Measurements from ENCODE around the gene WDR27.

Gene WDR27

DNA sequence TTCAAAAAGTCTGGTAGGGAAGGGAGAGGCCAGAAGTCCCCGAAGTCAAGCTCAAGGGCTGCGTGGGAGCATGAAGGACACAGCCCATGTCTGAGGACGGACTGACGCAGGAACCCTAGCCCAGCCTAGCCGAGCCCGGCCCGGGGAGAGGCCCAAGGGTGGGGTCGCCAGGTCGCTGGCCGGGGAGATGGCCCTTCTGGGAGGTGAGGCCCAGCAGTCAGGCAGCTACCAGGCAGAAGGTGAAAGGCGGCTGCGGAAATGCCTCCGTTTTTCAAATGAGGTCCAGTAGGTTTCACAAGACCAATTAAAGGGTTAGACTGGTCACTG is 44.6 kb downstream of the WDR27 start:
- DNase-seq (ENCODE audit: low spot score): no peak
- H3K36me3 ChIP-seq (replicated peaks in 1 of 2; ENCODE audit: control insufficient read depth in 2 of 2, insufficient read depth in 2 of 2, low read length in 2 of 2): peaks cover 42 to 90% of the 10 kb centered on the region in 2 donors
- H3K27ac ChIP-seq (replicated peaks; ENCODE audit: low read length): no peak overlapping the region

GRCh38 chr6:169656546-169657283 is 45.1 kb downstream of the WDR27 start:
- peaks cover 42 to 89% of the 10 kb centered on the region in 2 donors for H3K36me3 ChIP-seq (replicated peaks in 1 of 2; ENCODE audit: control insufficient read depth in 2 of 2, insufficient read depth in 2 of 2, low read length in 2 of 2)
- no peak overlapping the region for H3K14ac ChIP-seq (ENCODE audit: low read length)
- no peak overlapping the region for H2AK5ac ChIP-seq (ENCODE audit: low read depth, low read length)
- H2BK120ac ChIP-seq (ENCODE audit: low read depth, low read length): no peak overlapping the region
- H3K4me2 ChIP-seq (ENCODE audit: insufficient read depth, low read length, poor library complexity, severe bottlenecking): no peak overlapping the region
- no peak for DNase-seq (ENCODE audit: low spot score)
- H3K9me3 ChIP-seq (replicated peaks in 1 of 2; ENCODE audit: control insufficient read depth in 2 of 2, insufficient read depth in 1 of 2, low read depth in 1 of 2, low read length in 2 of 2): peaks cover 11 to 13% of the 10 kb centered on the region in 2 donors
- WGBS, 2 donors (ENCODE audit: extremely low coverage in 2 of 2, insufficient read length in 2 of 2, insufficient replicate concordance in 1 of 2): no CpG with 5 or more reads among the region's 23 CpGs
- H3K27ac ChIP-seq (replicated peaks; ENCODE audit: low read length): no peak overlapping the region
- H2BK5ac ChIP-seq (ENCODE audit: low read length): no peak overlapping the region
- no peak overlapping the region for H2BK12ac ChIP-seq (ENCODE audit: low read length)
- peaks cover 0 to 7% of the 10 kb centered on the region in 2 donors for H3K4me1 ChIP-seq (ENCODE audit: control insufficient read depth in 2 of 2, insufficient read depth in 1 of 2, low read depth in 1 of 2, low read length in 2 of 2)
- H3K18ac ChIP-seq (ENCODE audit: low read length): no peak overlapping the region
- H3K4me3 ChIP-seq (ENCODE audit: low read length in 2 of 2): no peak overlapping the region
- H4K8ac ChIP-seq (ENCODE audit: low read depth, low read length): no peak overlapping the region
- H2BK15ac ChIP-seq (ENCODE audit: low read length): no peak overlapping the region
- H3K27me3 ChIP-seq (ENCODE audit: control insufficient read depth in 3 of 3, insufficient read depth in 3 of 3, low read depth in 1 of 3, low read length in 3 of 3): no peaks in the 10 kb centered on the region
- no peak overlapping the region for H3K9ac ChIP-seq (ENCODE audit: low read depth, low read length, poor library complexity)
- no peak overlapping the region for H4K91ac ChIP-seq (ENCODE audit: low read depth, low read length, poor library complexity)
- no peak overlapping the region for H3K4ac ChIP-seq (ENCODE audit: low read length)
- H2AFZ ChIP-seq (ENCODE audit: low read length): no peak overlapping the region
- H3K79me1 ChIP-seq (ENCODE audit: low read depth, low read length): peaks cover 4% of the 10 kb centered on the region
- H3K23ac ChIP-seq (ENCODE audit: low read depth, low read length, poor library complexity): no peak overlapping the region

More for the DNA sequence above, 44.6 kb downstream of the WDR27 start:
- no peak overlapping the region for H3K4me2 ChIP-seq (ENCODE audit: insufficient read depth, low read length, poor library complexity, severe bottlenecking)
- H3K4ac ChIP-seq (ENCODE audit: low read length): no peak overlapping the region
- H4K8ac ChIP-seq (ENCODE audit: low read depth, low read length): no peak overlapping the region
- H3K23ac ChIP-seq (ENCODE audit: low read depth, low read length, poor library complexity): no peak overlapping the region
- no peaks in the 10 kb centered on the region for H3K27me3 ChIP-seq (ENCODE audit: control insufficient read depth in 3 of 3, insufficient read depth in 3 of 3, low read depth in 1 of 3, low read length in 3 of 3)
- H2BK12ac ChIP-seq (ENCODE audit: low read length): no peak overlapping the region
- H2BK5ac ChIP-seq (ENCODE audit: low read length): no peak overlapping the region
- no peak overlapping the region for H3K9ac ChIP-seq (ENCODE audit: low read depth, low read length, poor library complexity)
- no peak overlapping the region for H4K91ac ChIP-seq (ENCODE audit: low read depth, low read length, poor library complexity)
- H2AK5ac ChIP-seq (ENCODE audit: low read depth, low read length): no peak overlapping the region
- H2BK15ac ChIP-seq (ENCODE audit: low read length): no peak overlapping the region
- no peak overlapping the region for H2BK120ac ChIP-seq (ENCODE audit: low read depth, low read length)
- peaks cover 0 to 7% of the 10 kb centered on the region in 2 donors for H3K4me1 ChIP-seq (ENCODE audit: control insufficient read depth in 2 of 2, insufficient read depth in 1 of 2, low read depth in 1 of 2, low read length in 2 of 2)
- peaks cover 11 to 13% of the 10 kb centered on the region in 2 donors for H3K9me3 ChIP-seq (replicated peaks in 1 of 2; ENCODE audit: control insufficient read depth in 2 of 2, insufficient read depth in 1 of 2, low read depth in 1 of 2, low read length in 2 of 2)
- no peak overlapping the region for H3K14ac ChIP-seq (ENCODE audit: low read length)
- no peak overlapping the region for H3K18ac ChIP-seq (ENCODE audit: low read length)
- no CpG with 5 or more reads among the region's 13 CpGs for WGBS, 2 donors (ENCODE audit: extremely low coverage in 2 of 2, insufficient read length in 2 of 2, insufficient replicate concordance in 1 of 2)
- H3K4me3 ChIP-seq (ENCODE audit: low read length in 2 of 2): no peak overlapping the region
- peaks cover 4% of the 10 kb centered on the region for H3K79me1 ChIP-seq (ENCODE audit: low read depth, low read length)
- H2AFZ ChIP-seq (ENCODE audit: low read length): no peak overlapping the region

- H3K18ac ChIP-seq (ENCODE audit: low read length): peak overlapping the region; percentile 64
- peak overlapping the region in 1 of 2 donors; percentile 15 for H3K4me3 ChIP-seq (ENCODE audit: low read length in 2 of 2)
- H3K23ac ChIP-seq (ENCODE audit: low read depth, low read length, poor library complexity): peak overlapping the region; percentile 73
- no peak overlapping the region for H2BK120ac ChIP-seq (ENCODE audit: low read depth, low read length)
- H3K36me3 ChIP-seq (replicated peaks in 1 of 2; ENCODE audit: control insufficient read depth in 2 of 2, insufficient read depth in 2 of 2, low read length in 2 of 2): peaks cover 37 to 78% of the 10 kb centered on the region in 2 donors
- no peak overlapping the region for H2BK15ac ChIP-seq (ENCODE audit: low read length)
- no peak overlapping the region for H4K91ac ChIP-seq (ENCODE audit: low read depth, low read length, poor library complexity)
- H2AFZ ChIP-seq (ENCODE audit: low read length): no peak overlapping the region
- no peak overlapping the region for H3K4me2 ChIP-seq (ENCODE audit: insufficient read depth, low read length, poor library complexity, severe bottlenecking)
- no peak overlapping the region for H4K8ac ChIP-seq (ENCODE audit: low read depth, low read length)
- WGBS, 2 donors (ENCODE audit: extremely low coverage in 2 of 2, insufficient read length in 2 of 2, insufficient replicate concordance in 1 of 2): no CpG with 5 or more reads among the region's 46 CpGs
- DNase-seq (ENCODE audit: low spot score): no peak
- H3K9ac ChIP-seq (ENCODE audit: low read depth, low read length, poor library complexity): no peak overlapping the region
- no peaks in the 10 kb centered on the region for H3K27me3 ChIP-seq (ENCODE audit: control insufficient read depth in 3 of 3, insufficient read depth in 3 of 3, low read depth in 1 of 3, low read length in 3 of 3)
- H3K4ac ChIP-seq (ENCODE audit: low read length): no peak overlapping the region
- peaks cover 0 to 7% of the 10 kb centered on the region in 2 donors for H3K4me1 ChIP-seq (ENCODE audit: control insufficient read depth in 2 of 2, insufficient read depth in 1 of 2, low read depth in 1 of 2, low read length in 2 of 2)
- H2BK12ac ChIP-seq (ENCODE audit: low read length): no peak overlapping the region
- peak overlapping the region; percentile 18 for H2AK5ac ChIP-seq (ENCODE audit: low read depth, low read length)
- no peak overlapping the region for H3K14ac ChIP-seq (ENCODE audit: low read length)
- peaks cover 11 to 13% of the 10 kb centered on the region in 2 donors for H3K9me3 ChIP-seq (replicated peaks in 1 of 2; ENCODE audit: control insufficient read depth in 2 of 2, insufficient read depth in 1 of 2, low read depth in 1 of 2, low read length in 2 of 2)
- H3K27ac ChIP-seq (replicated peaks; ENCODE audit: low read length): no peak overlapping the region
- no peak overlapping the region for H2BK5ac ChIP-seq (ENCODE audit: low read length)
- peaks cover 2% of the 10 kb centered on the region for H3K79me1 ChIP-seq (ENCODE audit: low read depth, low read length)
These were observed 47.0 kb downstream of the WDR27 start for GRCh38 chr6:169654598-169655391.

- Histone ChIP-seq H2AFZ (ENCODE audit: low read length) (no peak overlapping the region), H3K4me3 (ENCODE audit: low read length in 2 of 2) (no peak overlapping the region), H4K8ac (ENCODE audit: low read depth, low read length) (no peak overlapping the region), H3K27me3 (ENCODE audit: control insufficient read depth in 3 of 3, insufficient read depth in 3 of 3, low read depth in 1 of 3, low read length in 3 of 3) (no peaks in the 10 kb centered on the region), H3K4me2 (ENCODE audit: insufficient read depth, low read length, poor library complexity, severe bottlenecking) (no peak overlapping the region), H3K9ac (ENCODE audit: low read depth, low read length, poor library complexity) (no peak overlapping the region), H2BK5ac (ENCODE audit: low read length) (no peak overlapping the region), H3K36me3 (replicated peaks in 1 of 2; ENCODE audit: control insufficient read depth in 2 of 2, insufficient read depth in 2 of 2, low read length in 2 of 2) (peaks cover 28 to 69% of the 10 kb centered on the region in 2 donors), H3K79me1 (ENCODE audit: low read depth, low read length) (no peaks in the 10 kb centered on the region), H2BK120ac (ENCODE audit: low read depth, low read length) (no peak overlapping the region), H2BK12ac (ENCODE audit: low read length) (no peak overlapping the region), H3K18ac (ENCODE audit: low read length) (no peak overlapping the region), H3K4ac (ENCODE audit: low read length) (no peak overlapping the region), H3K23ac (ENCODE audit: low read depth, low read length, poor library complexity) (no peak overlapping the region), H2BK15ac (ENCODE audit: low read length) (no peak overlapping the region), H4K91ac (ENCODE audit: low read depth, low read length, poor library complexity) (no peak overlapping the region), H3K14ac (ENCODE audit: low read length) (no peak overlapping the region), H3K4me1 (ENCODE audit: control insufficient read depth in 2 of 2, insufficient read depth in 1 of 2, low read depth in 1 of 2, low read length in 2 of 2) (peaks cover 0 to 7% of the 10 kb centered on the region in 2 donors), H2AK5ac (ENCODE audit: low read depth, low read length) (no peak overlapping the region), H3K27ac (replicated peaks; ENCODE audit: low read length) (no peak overlapping the region), H3K9me3 (replicated peaks in 1 of 2; ENCODE audit: control insufficient read depth in 2 of 2, insufficient read depth in 1 of 2, low read depth in 1 of 2, low read length in 2 of 2) (peaks cover 11 to 13% of the 10 kb centered on the region in 2 donors)
- WGBS, 2 donors (ENCODE audit: extremely low coverage in 2 of 2, insufficient read length in 2 of 2, insufficient replicate concordance in 1 of 2): no CpG with 5 or more reads among the region's 6 CpGs
- no peak for DNase-seq (ENCODE audit: low spot score)
These were observed 48.1 kb downstream of the WDR27 start for GRCh38 chr6:169653691-169654090.
